BLaER1 treated with 17β-estradiol and CSF1 and Interleukin-3, amounts not matched to agents 10 nM and 100 nM (cell line): ENCODE results near the gene ATXN2.
A peak's percentile ranks its signal among the peaks of the same experiment; 100 is the strongest.

Experiments
- H3K27ac ChIP-seq, 11 experiments: shearing (Covaris generic); formaldehyde crosslinking; 2 replicates each; pipeline ENCODE4 v1.8.1; 2022
- H3K27me3 ChIP-seq, 11 experiments: shearing (Covaris generic); formaldehyde crosslinking; 2 replicates each; pipeline ENCODE4 v1.8.1; 2022
- H3K36me3 ChIP-seq, 11 experiments: shearing (Covaris generic); formaldehyde crosslinking; 2 replicates each; pipeline ENCODE4 v1.8.1; 2022
- H3K4me1 ChIP-seq, 10 experiments: shearing (Covaris generic); formaldehyde crosslinking; 2 replicates each; pipeline ENCODE4 v1.8.1; 2022
- H3K4me2 ChIP-seq, 11 experiments: shearing (Covaris generic); formaldehyde crosslinking; 2 replicates each; pipeline ENCODE4 v1.8.1; 2022
- H3K4me3 ChIP-seq, 10 experiments: shearing (Covaris generic); formaldehyde crosslinking; 2 replicates each; pipeline ENCODE4 v1.8.1; 2022
- H3K9ac ChIP-seq, 11 experiments: shearing (Covaris generic); formaldehyde crosslinking; 2 replicates each; pipeline ENCODE4 v1.8.1; 2022
- H3K9me3 ChIP-seq, 11 experiments: shearing (Covaris generic); formaldehyde crosslinking; replicated peaks in 1 of 11; 2 replicates each; pipeline ENCODE4 v1.8.1; 2022
- H4K20me1 ChIP-seq, 11 experiments: shearing (Covaris generic); formaldehyde crosslinking; 2 replicates each; pipeline ENCODE4 v1.8.1; 2022
- Cebpa-rat ChIP-seq, 11 experiments: shearing (Covaris generic); IDR thresholded peaks; 2 replicates each; pipeline ENCODE4 v1.8.1; 2022

ATXN2 gene

DNA sequence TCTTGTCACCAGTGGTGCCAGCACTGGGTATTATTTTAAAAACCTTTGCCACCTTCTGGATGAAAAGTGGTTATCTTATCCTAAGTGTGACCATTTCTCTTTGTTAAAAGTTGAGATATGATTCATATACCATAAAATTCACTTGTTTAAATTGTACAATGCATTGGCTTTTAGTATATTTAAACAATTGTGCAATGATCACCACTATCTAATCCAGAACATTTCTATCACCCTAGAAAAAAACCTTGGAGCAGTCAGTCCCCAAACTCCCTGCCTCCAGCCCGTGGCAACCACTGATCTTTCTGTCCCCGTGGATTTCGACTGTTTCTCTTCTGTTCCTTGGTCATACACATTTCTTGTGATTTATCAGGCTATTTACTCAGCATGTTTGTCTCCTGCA, 165.1 kb downstream of the ATXN2 start:
- H4K20me1 ChIP-seq = peaks cover 44 to 100% (median 69%) of the 10 kb centered on the region in 11 experiments; a peak in 21 of 22 replicates
- H3K9me3 ChIP-seq = peaks cover 0 to 8% (median 0%) of the 10 kb centered on the region in 11 experiments; a peak in 5 of 22 replicates
- H3K9ac ChIP-seq = peak overlapping the region; percentile 63 to 81 (median 71)
- peak overlapping the region in 9 of 10 experiments; percentile 22 to 51 (median 35); a peak in 10 of 20 replicates for H3K4me3 ChIP-seq
- peak overlapping the region; percentile 28 to 92 (median 82); a peak in 21 of 22 replicates for H3K27ac ChIP-seq
- H3K4me1 ChIP-seq = peaks cover 100% of the 10 kb centered on the region in 10 experiments
- peak overlapping the region; percentile 93 to 100 (median 98) for H3K4me2 ChIP-seq
- no peak for TF ChIP-seq Cebpa-rat (IDR thresholded peaks at IDR 0.05)
- peaks cover 0 to 34% (median 23%) of the 10 kb centered on the region in 11 experiments; a peak in 14 of 22 replicates for H3K36me3 ChIP-seq
- no peaks in the 10 kb centered on the region for H3K27me3 ChIP-seq

DNA sequence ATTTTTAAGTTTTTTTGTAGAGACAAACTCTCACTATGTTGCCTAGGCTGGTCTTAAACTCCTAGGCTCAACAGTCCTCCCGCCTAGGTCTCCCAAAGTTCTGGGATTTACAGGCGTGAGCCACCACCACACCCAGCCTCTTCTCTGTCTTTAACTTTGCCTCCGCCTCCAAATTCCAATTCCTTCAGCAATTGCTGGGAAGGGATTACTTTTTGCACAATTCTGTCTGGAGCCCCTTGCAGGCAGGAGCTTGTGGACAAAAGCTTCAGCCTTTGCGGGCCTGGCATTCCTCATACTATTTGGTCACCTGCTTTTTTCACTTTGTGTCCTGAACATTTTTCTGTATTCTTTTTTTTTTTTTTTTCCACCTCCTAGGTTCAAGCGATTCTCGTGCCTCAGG, 167.3 kb downstream of the ATXN2 start:
- H3K4me3 ChIP-seq = peak overlapping the region in 5 of 10 experiments; percentile 1 to 59 (median 27); a peak in 7 of 20 replicates
- peaks cover under 1 to 41% (median 25%) of the 10 kb centered on the region in 11 experiments; a peak in 17 of 22 replicates for H3K36me3 ChIP-seq
- H3K4me1 ChIP-seq = peaks cover 99 to 100% (median 100%) of the 10 kb centered on the region in 10 experiments
- TF ChIP-seq Cebpa-rat (IDR thresholded peaks at IDR 0.05) = no peak
- H3K4me2 ChIP-seq = peak overlapping the region; percentile 93 to 100 (median 98)
- peaks cover 0 to 8% (median 0%) of the 10 kb centered on the region in 11 experiments; a peak in 5 of 22 replicates for H3K9me3 ChIP-seq
- H3K27me3 ChIP-seq = no peaks in the 10 kb centered on the region
- H3K9ac ChIP-seq = peak overlapping the region in 10 of 11 experiments; percentile 17 to 83 (median 78); a peak in 14 of 22 replicates
- peaks cover 40 to 99% (median 65%) of the 10 kb centered on the region in 11 experiments for H4K20me1 ChIP-seq
- peak overlapping the region in 10 of 11 experiments; percentile 71 to 92 (median 83); a peak in 19 of 22 replicates for H3K27ac ChIP-seq

- H3K4me2 ChIP-seq = peak overlapping the region; percentile 93 to 100 (median 98)
- peaks cover 9 to 52% (median 33%) of the 10 kb centered on the region in 11 experiments; a peak in 17 of 22 replicates for H3K36me3 ChIP-seq
- TF ChIP-seq Cebpa-rat (IDR thresholded peaks at IDR 0.05) = no peak
- H3K4me3 ChIP-seq = peak overlapping the region; percentile 29 to 65 (median 53); a peak in 19 of 20 replicates
- H3K27me3 ChIP-seq = no peaks in the 10 kb centered on the region
- peaks cover 41 to 99% (median 65%) of the 10 kb centered on the region in 11 experiments for H4K20me1 ChIP-seq
- H3K9me3 ChIP-seq = peaks cover 0 to 8% (median 0%) of the 10 kb centered on the region in 11 experiments; a peak in 5 of 22 replicates
- H3K27ac ChIP-seq = peak overlapping the region; percentile 65 to 92 (median 82); a peak in 21 of 22 replicates
- H3K9ac ChIP-seq = peak overlapping the region; percentile 69 to 83 (median 78)
- peaks cover 99 to 100% (median 100%) of the 10 kb centered on the region in 10 experiments for H3K4me1 ChIP-seq
Measured at GRCh38 chr12:111430433-111431353, 168.4 kb downstream of the ATXN2 start.

DNA sequence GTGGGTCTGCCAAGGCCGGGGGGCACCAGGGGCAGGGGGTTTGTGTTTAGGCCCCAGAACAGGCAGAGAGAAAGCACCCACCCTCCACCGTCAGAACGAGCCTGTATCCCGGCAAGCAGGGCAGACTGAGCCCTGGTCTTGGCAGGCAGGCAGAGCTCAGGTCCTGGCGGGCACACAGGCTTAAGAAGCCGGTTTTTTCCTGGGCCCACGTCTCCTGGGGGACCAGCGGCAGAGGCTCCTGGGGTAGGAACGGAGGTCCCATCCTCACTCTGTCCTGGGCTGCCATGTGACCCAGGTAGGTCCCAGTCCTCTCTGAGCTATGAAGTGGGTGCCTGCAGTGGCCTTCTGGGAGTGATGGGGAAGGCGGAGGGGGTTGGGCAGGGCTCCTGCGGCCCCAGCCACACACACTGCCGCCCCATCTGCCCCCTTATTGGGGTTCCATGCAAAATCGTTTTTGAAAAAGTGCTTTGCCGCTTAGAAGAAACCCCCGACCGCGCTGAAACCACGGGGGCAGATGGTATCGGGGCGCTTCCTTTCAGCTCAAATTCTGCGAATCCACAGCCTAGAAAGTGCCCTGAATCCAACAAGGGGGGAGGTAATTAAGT, 169.2 kb downstream of the ATXN2 start:
- H3K36me3 ChIP-seq = peaks cover 9 to 60% (median 41%) of the 10 kb centered on the region in 11 experiments; a peak in 17 of 22 replicates
- TF ChIP-seq Cebpa-rat (IDR thresholded peaks at IDR 0.05) = no peak
- H3K9ac ChIP-seq = peak overlapping the region; percentile 69 to 83 (median 78)
- peak overlapping the region; percentile 93 to 100 (median 98) for H3K4me2 ChIP-seq
- no peaks in the 10 kb centered on the region for H3K27me3 ChIP-seq
- H3K4me3 ChIP-seq = peak overlapping the region; percentile 29 to 65 (median 53); a peak in 19 of 20 replicates
- peak overlapping the region; percentile 65 to 92 (median 82) for H3K27ac ChIP-seq
- H3K4me1 ChIP-seq = peaks cover 99 to 100% (median 100%) of the 10 kb centered on the region in 10 experiments
- H4K20me1 ChIP-seq = peaks cover 41 to 99% (median 65%) of the 10 kb centered on the region in 11 experiments
- H3K9me3 ChIP-seq = peaks cover 0 to 8% (median 0%) of the 10 kb centered on the region in 11 experiments; a peak in 5 of 22 replicates

DNA sequence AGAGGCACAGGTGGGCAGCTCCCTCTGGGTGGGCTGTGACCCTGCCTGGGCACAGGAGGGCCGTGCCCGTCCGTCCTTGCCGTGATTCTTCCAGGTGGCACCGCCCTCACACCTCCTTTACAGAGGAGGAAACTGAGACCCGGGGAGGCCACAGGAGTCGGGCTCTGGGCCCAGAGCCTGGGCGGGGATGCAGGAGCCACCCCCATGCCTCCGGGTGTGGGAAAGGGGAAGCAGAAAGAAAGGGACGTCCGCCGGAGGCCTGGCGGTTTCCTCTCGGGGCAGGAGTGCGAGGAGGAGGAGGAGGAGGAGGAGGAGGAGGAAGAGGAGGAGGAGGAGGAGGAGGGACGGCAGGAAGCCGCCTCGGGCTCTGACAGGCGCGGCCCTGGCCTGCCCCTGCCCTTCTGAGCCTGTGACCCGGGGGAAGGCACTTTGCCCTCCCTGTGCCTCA, 170.4 kb downstream of the ATXN2 start:
- Histone ChIP-seq H3K9me3 (peaks cover 0 to 8% (median 0%) of the 10 kb centered on the region in 11 experiments; a peak in 5 of 22 replicates), H3K36me3 (peaks cover 9 to 71% (median 49%) of the 10 kb centered on the region in 11 experiments; a peak in 18 of 22 replicates), H3K27ac (peak overlapping the region; percentile 19 to 92 (median 82); a peak in 21 of 22 replicates), H3K27me3 (no peaks in the 10 kb centered on the region), H3K9ac (peak overlapping the region; percentile 62 to 83 (median 77)), H3K4me3 (peak overlapping the region in 9 of 10 experiments; percentile 31 to 65 (median 53); a peak in 17 of 20 replicates), H4K20me1 (peaks cover 46 to 99% (median 66%) of the 10 kb centered on the region in 11 experiments), H3K4me2 (peak overlapping the region; percentile 93 to 100 (median 98)), H3K4me1 (peaks cover 99 to 100% (median 100%) of the 10 kb centered on the region in 10 experiments)
- TF ChIP-seq Cebpa-rat (IDR thresholded peaks at IDR 0.05) = no peak

- peaks cover 9 to 73% (median 49%) of the 10 kb centered on the region in 11 experiments; a peak in 19 of 22 replicates for H3K36me3 ChIP-seq
- H3K4me2 ChIP-seq = peak overlapping the region; percentile 93 to 100 (median 98)
- H3K27ac ChIP-seq = peak overlapping the region; percentile 19 to 92 (median 81); a peak in 20 of 22 replicates
- peaks cover 51 to 99% (median 68%) of the 10 kb centered on the region in 11 experiments for H4K20me1 ChIP-seq
- H3K4me1 ChIP-seq = peaks cover 99 to 100% (median 99%) of the 10 kb centered on the region in 10 experiments
- H3K27me3 ChIP-seq = no peaks in the 10 kb centered on the region
- TF ChIP-seq Cebpa-rat (IDR thresholded peaks at IDR 0.05) = no peak
- H3K9me3 ChIP-seq = peaks cover 0 to 8% (median 0%) of the 10 kb centered on the region in 11 experiments; a peak in 5 of 22 replicates
- H3K4me3 ChIP-seq = peak overlapping the region in 9 of 10 experiments; percentile 23 to 59 (median 43); a peak in 15 of 20 replicates
- H3K9ac ChIP-seq = peak overlapping the region; percentile 52 to 81 (median 72)
Measured at GRCh38 chr12:111428081-111428727, 170.9 kb downstream of the ATXN2 start.

DNA sequence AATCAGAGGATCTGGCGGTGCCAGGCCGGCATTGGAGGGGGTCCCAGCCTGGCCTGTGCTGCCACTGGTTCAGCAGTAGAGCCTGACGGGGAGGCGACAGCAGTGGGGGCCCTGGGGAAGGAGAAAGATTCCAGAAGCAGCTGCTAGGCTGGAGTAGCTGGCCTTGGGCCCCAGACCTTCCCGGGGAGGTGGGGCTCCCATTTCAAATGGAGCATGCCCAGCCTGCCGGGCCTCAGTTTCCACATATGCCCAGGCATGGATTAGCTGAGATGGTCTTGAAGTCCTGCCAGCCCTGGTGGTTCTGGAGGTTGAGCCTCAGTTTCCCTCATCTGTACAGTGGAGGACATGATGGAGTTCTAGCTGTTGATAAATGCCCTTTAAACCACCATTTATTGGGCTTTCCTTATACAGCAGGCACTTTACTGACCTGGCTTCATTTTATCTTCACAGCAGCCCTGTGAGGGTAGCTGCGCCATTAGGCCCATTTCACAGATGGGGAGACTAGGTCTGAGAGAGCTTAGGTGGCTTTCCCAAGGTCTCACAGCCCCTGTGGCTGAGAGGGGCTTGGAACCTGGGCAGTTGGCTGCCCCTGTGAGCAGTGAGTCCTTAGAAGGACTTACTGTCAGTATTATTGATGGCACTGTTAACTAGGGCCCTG, 171.6 kb downstream of the ATXN2 start:
- Histone ChIP-seq H3K9ac (peak overlapping the region; percentile 25 to 81 (median 72); a peak in 16 of 22 replicates), H4K20me1 (peaks cover 56 to 99% (median 74%) of the 10 kb centered on the region in 11 experiments), H3K27me3 (no peaks in the 10 kb centered on the region), H3K36me3 (peaks cover 9 to 73% (median 48%) of the 10 kb centered on the region in 11 experiments; a peak in 19 of 22 replicates), H3K4me3 (peak overlapping the region in 5 of 10 experiments; percentile 26 to 59 (median 44); a peak in 5 of 20 replicates), H3K4me1 (peaks cover 97 to 100% (median 99%) of the 10 kb centered on the region in 10 experiments), H3K9me3 (peaks cover 0 to 8% (median 0%) of the 10 kb centered on the region in 11 experiments; a peak in 5 of 22 replicates), H3K27ac (peak overlapping the region in 10 of 11 experiments; percentile 71 to 92 (median 82); a peak in 19 of 22 replicates), H3K4me2 (peak overlapping the region; percentile 93 to 100 (median 98))
- no peak for TF ChIP-seq Cebpa-rat (IDR thresholded peaks at IDR 0.05)
